Nephron progenitor cell (in vitro differentiated cells): ENCODE measurements around the gene FUT3.

Source experiments
- DNase-seq: peaks from one replicate; pipeline ENCODE4 v3.0.0; 2021
- H3K27ac Mint-ChIP-seq: 2 replicates; pipeline ENCODE4 v1.8.0; 2021; ENCODE audit warnings: mild to moderate bottlenecking, moderate library complexity, mixed read lengths
- H3K27me3 Mint-ChIP-seq: 2 replicates; pipeline ENCODE4 v1.8.0; 2021; ENCODE audit warnings: mild to moderate bottlenecking, low read depth, mixed read lengths; ENCODE audit not compliant: poor library complexity
- H3K36me3 Mint-ChIP-seq: 2 replicates; pipeline ENCODE4 v1.8.0; 2021; ENCODE audit warnings: low read depth, mixed read lengths
- H3K4me1 Mint-ChIP-seq: 2 replicates; pipeline ENCODE4 v1.8.0; 2021; ENCODE audit warnings: mixed read lengths
- H3K4me3 Mint-ChIP-seq: 2 replicates; pipeline ENCODE4 v1.8.0; 2021; ENCODE audit warnings: mild to moderate bottlenecking, moderate library complexity, mixed read lengths
- H3K9me3 Mint-ChIP-seq: 2 replicates; pipeline ENCODE4 v1.8.0; 2021; ENCODE audit warnings: mild to moderate bottlenecking, moderate library complexity, mixed read lengths
- CTCF ChIP-seq: fragments of 200-600 bp; sonication (generic); IDR thresholded peaks from 2 replicates; pipeline ENCODE4 v1.5.0; 2021; ENCODE audit warnings: antibody characterized with exemption

FUT3 gene

GRCh38 chr19:5838353-5839064 lies 12.7 kb downstream of the FUT3 start:
- peaks cover 20% of the 10 kb centered on the region for H3K4me1 Mint-ChIP-seq
- no peak overlapping the region for H3K27ac Mint-ChIP-seq
- peaks cover 27% of the 10 kb centered on the region for H3K27me3 Mint-ChIP-seq
- no peak for TF ChIP-seq CTCF
- H3K36me3 Mint-ChIP-seq = no peaks in the 10 kb centered on the region
- H3K9me3 Mint-ChIP-seq = no peaks in the 10 kb centered on the region
- no peak for DNase-seq
- no peak overlapping the region for H3K4me3 Mint-ChIP-seq

- no peaks in the 10 kb centered on the region for H3K36me3 Mint-ChIP-seq
- DNase-seq = no peak
- H3K9me3 Mint-ChIP-seq = no peaks in the 10 kb centered on the region
- TF ChIP-seq CTCF = no peak
- H3K4me1 Mint-ChIP-seq = peaks cover 20% of the 10 kb centered on the region
- H3K27me3 Mint-ChIP-seq = peaks cover 29% of the 10 kb centered on the region
- no peak overlapping the region for H3K4me3 Mint-ChIP-seq
- peak overlapping the region; percentile 77 for H3K27ac Mint-ChIP-seq
Observed at GRCh38 chr19:5837761-5838352, 13.4 kb downstream of the FUT3 start.

- DNase-seq = no peak
- TF ChIP-seq CTCF = no peak
- Mint-ChIP-seq H3K27me3 (peaks cover 35% of the 10 kb centered on the region), H3K9me3 (no peaks in the 10 kb centered on the region), H3K4me3 (no peak overlapping the region), H3K36me3 (no peaks in the 10 kb centered on the region), H3K27ac (peak overlapping the region; percentile 36), H3K4me1 (peaks cover 22% of the 10 kb centered on the region)
Observed at GRCh38 chr19:5832527-5833216, 18.6 kb downstream of the FUT3 start.

GRCh38 chr19:5832061-5832460 lies 19.2 kb downstream of the FUT3 start:
- no peak for TF ChIP-seq CTCF
- DNase-seq = no peak
- Mint-ChIP-seq H3K4me3 (no peak overlapping the region), H3K4me1 (peaks cover 26% of the 10 kb centered on the region), H3K36me3 (no peaks in the 10 kb centered on the region), H3K27me3 (peaks cover 32% of the 10 kb centered on the region), H3K9me3 (no peaks in the 10 kb centered on the region), H3K27ac (peak overlapping the region; percentile 11)

- DNase-seq = no peak
- Mint-ChIP-seq H3K27ac (no peak overlapping the region), H3K4me3 (no peak overlapping the region), H3K9me3 (no peaks in the 10 kb centered on the region), H3K4me1 (peaks cover 35% of the 10 kb centered on the region), H3K27me3 (peaks cover 30% of the 10 kb centered on the region), H3K36me3 (no peaks in the 10 kb centered on the region)
- no peak for TF ChIP-seq CTCF
Observed at GRCh38 chr19:5831159-5831558, 20.1 kb downstream of the FUT3 start.
